NCI-H2081 treated with DMSO at 0.1 percent for 48 hours (cell line): ENCODE data around the gene SLCO2A1.

ENCODE experiments used
- DNase-seq: peaks from one replicate; lab custom pipeline; 2025; lab: John Stamatoyannopoulos, UW

SLCO2A1 gene

GRCh38 chr3:134060561-134061385 lies 31.0 kb upstream of the SLCO2A1 start:
- DNase-seq = no peak

- DNase-seq = no peak
These were observed 30.2 kb upstream of the SLCO2A1 start for GRCh38 chr3:134059671-134060560.

- DNase-seq = no peak
These were observed 29.4 kb upstream of the SLCO2A1 start for GRCh38 chr3:134059035-134059601.

GRCh38 chr3:134057654-134058110 lies 28.0 kb upstream of the SLCO2A1 start:
- no peak for DNase-seq

- no peak for DNase-seq
These were observed 27.4 kb upstream of the SLCO2A1 start for GRCh38 chr3:134057006-134057653.

- DNase-seq = no peak
These were observed 26.8 kb upstream of the SLCO2A1 start for GRCh38 chr3:134056464-134056891.

- DNase-seq = no peak
These were observed 25.9 kb upstream of the SLCO2A1 start for GRCh38 chr3:134055661-134056060.

GRCh38 chr3:134054881-134055280 lies 25.2 kb upstream of the SLCO2A1 start:
- no peak for DNase-seq

GRCh38 chr3:134054231-134054630 lies 24.5 kb upstream of the SLCO2A1 start:
- DNase-seq = no peak

GRCh38 chr3:134052370-134052769 lies 22.6 kb upstream of the SLCO2A1 start:
- no peak for DNase-seq

GRCh38 chr3:134049676-134050075 lies 20.0 kb upstream of the SLCO2A1 start:
- DNase-seq = no peak

GRCh38 chr3:134048278-134048996 lies 18.7 kb upstream of the SLCO2A1 start:
- no peak for DNase-seq

GRCh38 chr3:134044459-134044858 lies 14.7 kb upstream of the SLCO2A1 start:
- no peak for DNase-seq

GRCh38 chr3:134040066-134040465 lies 10.3 kb upstream of the SLCO2A1 start:
- DNase-seq = no peak

GRCh38 chr3:134039161-134039862 lies 9.6 kb upstream of the SLCO2A1 start:
- no peak for DNase-seq

GRCh38 chr3:134038716-134039115 lies 9.0 kb upstream of the SLCO2A1 start:
- DNase-seq = no peak

- no peak for DNase-seq
These were observed 8.4 kb upstream of the SLCO2A1 start for GRCh38 chr3:134038071-134038491.

- no peak for DNase-seq
These were observed 7.4 kb upstream of the SLCO2A1 start for GRCh38 chr3:134037168-134037567.

- no peak for DNase-seq
These were observed 6.6 kb upstream of the SLCO2A1 start for GRCh38 chr3:134036291-134036690.

- DNase-seq = no peak
These were observed 6.1 kb upstream of the SLCO2A1 start for GRCh38 chr3:134035836-134036235.
